CD8-positive, alpha-beta memory T cell (primary cell): Measurements from ENCODE around the gene AKAIN1. TPM values are rescaled to one million over a fixed set of nuclear protein-coding genes. Genes with fewer than 3 reads are reported as not detected.
A peak's percentile ranks its signal among the peaks of the same experiment; 100 is the strongest.

Experiments used
- CTCF ChIA-PET: fragments of 350-600 bp; sonication (Branson Sonifier 250); formaldehyde crosslinking; loops from one replicate; lab custom pipeline; 2021; ENCODE audit warnings: antibody characterized with exemption; lab: Charles Lee
- POLR2A ChIA-PET: fragments of 350-600 bp; sonication (Branson Sonifier 250); formaldehyde crosslinking; loops from one replicate; lab custom pipeline; 2021; ENCODE audit warnings: antibody characterized with exemption; lab: Charles Lee
- DNase-seq, 5 donors: peaks; one replicate each; pipeline versions ENCODE4 v3.0.0 to v3.0.0-alpha.2; 2020 to 2022; ENCODE audit warnings: mixed read lengths in 1 of 5
- H3K27ac ChIP-seq: one replicate; pipeline ENCODE4 v1.7.0; 2013; ENCODE audit warnings: low read depth, mild to moderate bottlenecking, low read length, moderate library complexity
- H3K27me3 ChIP-seq: 2 replicates; pipeline ENCODE4 v1.7.0; 2013; ENCODE audit warnings: low read length, mild to moderate bottlenecking; ENCODE audit not compliant: insufficient read depth, poor library complexity, severe bottlenecking
- H3K36me3 ChIP-seq: 2 replicates; pipeline ENCODE4 v1.7.0; 2013; ENCODE audit warnings: mild to moderate bottlenecking, low read length, moderate library complexity; ENCODE audit not compliant: insufficient read depth
- H3K4me1 ChIP-seq: 2 replicates; pipeline ENCODE4 v1.7.0; 2013; ENCODE audit warnings: mild to moderate bottlenecking, low read length, moderate library complexity; ENCODE audit not compliant: insufficient read depth
- H3K4me3 ChIP-seq: 2 replicates; pipeline ENCODE4 v1.7.0; 2013; ENCODE audit warnings: mild to moderate bottlenecking, low read length
- H3K9me3 ChIP-seq: 2 replicates; pipeline ENCODE4 v1.7.0; 2013; ENCODE audit warnings: mild to moderate bottlenecking, low read length
- H3K27ac Mint-ChIP-seq, 8 donors: one replicate each; pipeline ENCODE4 v1.8.0; 2020 to 2021; ENCODE audit warnings: mixed read lengths in 8 of 8, mild to moderate bottlenecking in 6 of 8, inconsistent platforms in 3 of 8, moderate library complexity in 3 of 8
- H3K27me3 Mint-ChIP-seq, 2 donors: one replicate each; pipeline ENCODE4 v1.8.0; 2020 to 2021; ENCODE audit warnings: mixed read lengths in 2 of 2, mild to moderate bottlenecking in 1 of 2, moderate library complexity in 1 of 2
- H3K36me3 Mint-ChIP-seq, 3 donors: one replicate each; pipeline ENCODE4 v1.8.0; 2020 to 2021; ENCODE audit warnings: mixed read lengths in 3 of 3, inconsistent platforms in 1 of 3, mild to moderate bottlenecking in 1 of 3
- H3K4me1 Mint-ChIP-seq, 3 donors: one replicate each; pipeline ENCODE4 v1.8.0; 2020 to 2021; ENCODE audit warnings: mixed read lengths in 3 of 3, inconsistent platforms in 1 of 3, mild to moderate bottlenecking in 1 of 3
- H3K4me3 Mint-ChIP-seq, 7 donors: one replicate each; pipeline ENCODE4 v1.8.0; 2020 to 2021; ENCODE audit warnings: mixed read lengths in 7 of 7, mild to moderate bottlenecking in 6 of 7, moderate library complexity in 4 of 7, inconsistent platforms in 2 of 7
- H3K9me3 Mint-ChIP-seq, 5 donors: one replicate each; pipeline ENCODE4 v1.8.0; 2020 to 2022; ENCODE audit warnings: mixed read lengths in 5 of 5, mild to moderate bottlenecking in 3 of 5, moderate library complexity in 2 of 5, inconsistent platforms in 1 of 5
- polyA plus RNA-seq: library from polyadenylated mRNA; unstranded; fragments of 300-500 nt; fragmentation: Illumina TruSeq; gene quantifications from one replicate; pipeline ENCODE4 v1.2.3, GENCODE V29; 2021
- total RNA-seq, 2 experiments: library from RNA; stranded (reverse); gene quantifications; one replicate each; pipeline ENCODE4 v1.2.3, GENCODE V29; 2021

The AKAIN1 gene, protein sequence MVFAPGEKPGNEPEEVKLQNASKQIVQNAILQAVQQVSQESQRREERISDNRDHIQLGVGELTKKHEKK
- total RNA-seq: not detected
- not detected for polyA plus RNA-seq

- H3K4me1 Mint-ChIP-seq: peaks cover 0 to 9% (median 5%) of the 10 kb centered on the region in 3 donors
- H3K9me3 Mint-ChIP-seq: peaks cover 0 to 13% (median 2%) of the 10 kb centered on the region in 5 donors
- no peak within 1 kb of the TSS for H3K4me3 ChIP-seq
- peak within 1 kb of the TSS in 1 of 8 donors; percentile 45 for H3K27ac Mint-ChIP-seq
- CTCF ChIA-PET: no interaction called here
- peaks cover 0 to 3% (median 0%) of the 10 kb centered on the region in 3 donors for H3K36me3 Mint-ChIP-seq
- no peaks in the 10 kb centered on the region for H3K9me3 ChIP-seq
- H3K27me3 Mint-ChIP-seq: peaks cover 57 to 80% of the 10 kb centered on the region in 2 donors
- H3K27ac ChIP-seq: no peak within 1 kb of the TSS
- H3K4me3 Mint-ChIP-seq: peak within 1 kb of the TSS in 1 of 7 donors; percentile 49
- DNase-seq: peak in 1 of 5 donors; percentile 29
- peaks cover 22% of the 10 kb centered on the region for H3K27me3 ChIP-seq
- POLR2A ChIA-PET: no interaction called here
- no peaks in the 10 kb centered on the region for H3K36me3 ChIP-seq
- peaks cover 8% of the 10 kb centered on the region for H3K4me1 ChIP-seq
These were observed at the start of gene AKAIN1 for GRCh38 chr18:5197032-5197434. Gene AKAIN1, minus strand, starts transcription at chr18:5197257. Its CDS starts 204 bp downstream, at chr18:5197053.

- no peak overlapping the region for H3K27ac ChIP-seq
- H3K4me1 ChIP-seq: peaks cover 8% of the 10 kb centered on the region
- H3K4me3 ChIP-seq: no peak overlapping the region
- H3K36me3 ChIP-seq: peaks cover 8% of the 10 kb centered on the region
- POLR2A ChIA-PET: no interaction called here
- Mint-ChIP-seq H3K9me3 (no peaks in the 10 kb centered on the region), H3K4me1 (peaks cover 22 to 35% (median 28%) of the 10 kb centered on the region in 3 donors), H3K4me3 (no peak overlapping the region), H3K27me3 (peaks cover 0 to under 1% of the 10 kb centered on the region in 2 donors), H3K36me3 (peaks cover 16 to 40% (median 17%) of the 10 kb centered on the region in 3 donors), H3K27ac (no peak overlapping the region)
- H3K27me3 ChIP-seq: no peaks in the 10 kb centered on the region
- H3K9me3 ChIP-seq: no peaks in the 10 kb centered on the region
- CTCF ChIA-PET: no interaction called here
- no peak for DNase-seq
These were observed 47.9 kb upstream of the AKAIN1 start for GRCh38 chr18:5244941-5245340.

DNA sequence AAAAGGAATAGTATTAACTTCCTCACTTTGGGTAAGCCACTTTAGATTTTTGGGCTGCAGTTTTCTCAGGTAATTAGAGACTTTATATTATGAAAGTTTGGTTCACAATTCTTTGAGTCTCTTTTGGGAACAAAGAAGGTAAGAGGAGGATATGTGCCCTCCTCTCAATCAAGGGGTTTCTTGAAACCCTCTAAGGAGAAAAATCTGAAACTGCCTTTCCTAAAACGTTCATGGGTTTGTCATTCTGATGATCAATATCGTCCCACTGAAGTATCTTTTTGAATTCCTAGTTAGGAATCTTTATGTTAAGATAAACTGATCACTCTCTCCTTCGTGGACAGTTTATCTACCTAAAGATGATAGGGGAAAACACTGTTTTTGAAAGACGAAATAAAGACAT, 42.4 kb upstream of the AKAIN1 start:
- peaks cover 17 to 57% (median 17%) of the 10 kb centered on the region in 3 donors for H3K36me3 Mint-ChIP-seq
- ChIA-PET CTCF (interaction anchor here (4.9 kb wide), 1 partner anchor 56 kb away, joined by 50 read pairs; the partner anchor contains the start of gene ZBTB14), POLR2A (interaction anchor here (0.7 kb wide), 1 partner anchor 55 kb away, joined by 4 read pairs; no protein-coding TSS in a partner anchor)
- H3K9me3 Mint-ChIP-seq: no peaks in the 10 kb centered on the region
- H3K27me3 ChIP-seq: no peaks in the 10 kb centered on the region
- H3K4me3 ChIP-seq: no peak overlapping the region
- peaks cover 27% of the 10 kb centered on the region for H3K4me1 ChIP-seq
- no peak for DNase-seq
- H3K4me1 Mint-ChIP-seq: peaks cover 48 to 56% (median 53%) of the 10 kb centered on the region in 3 donors
- peaks cover 3 to 10% of the 10 kb centered on the region in 2 donors for H3K27me3 Mint-ChIP-seq
- peak overlapping the region; percentile 3 for H3K27ac ChIP-seq
- no peaks in the 10 kb centered on the region for H3K9me3 ChIP-seq
- H3K27ac Mint-ChIP-seq: peak overlapping the region in 4 of 8 donors; percentile 22 to 98 (median 88)
- H3K36me3 ChIP-seq: peaks cover 8% of the 10 kb centered on the region
- peak overlapping the region; percentile 54 to 95 (median 61) for H3K4me3 Mint-ChIP-seq

DNA sequence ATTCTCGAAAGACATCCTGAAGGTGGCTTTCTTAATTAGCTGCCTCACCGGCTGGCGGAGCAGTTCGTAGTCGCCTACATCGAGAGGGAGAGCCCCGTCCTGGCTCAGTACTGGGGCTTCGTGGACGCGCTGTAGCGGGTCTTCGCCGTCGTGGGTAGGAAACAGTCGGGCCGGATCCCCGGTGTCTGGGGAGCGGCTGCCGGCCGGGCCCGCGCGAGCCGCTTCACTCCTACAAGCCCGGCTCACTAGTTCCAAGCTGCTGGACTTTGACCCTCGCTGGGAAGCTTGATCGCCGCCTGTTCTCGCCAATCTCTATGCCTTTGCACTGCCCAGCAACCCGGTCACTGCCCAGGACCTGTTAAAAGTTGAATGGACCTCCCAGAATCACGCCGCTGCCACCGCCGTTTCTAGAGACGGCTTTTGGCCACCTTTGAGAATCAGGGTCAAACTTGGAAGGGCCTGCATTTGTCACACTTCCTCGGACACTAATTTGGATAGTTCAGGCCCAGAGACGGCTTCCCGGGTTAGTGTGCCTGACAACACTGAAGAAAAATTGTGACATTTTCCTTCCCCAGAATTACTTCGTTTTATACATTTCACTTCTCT, 41.4 kb upstream of the AKAIN1 start:
- H3K4me3 ChIP-seq: peak overlapping the region; percentile 94
- H3K36me3 ChIP-seq: peaks cover 8% of the 10 kb centered on the region
- H3K36me3 Mint-ChIP-seq: peaks cover 14 to 48% (median 20%) of the 10 kb centered on the region in 3 donors
- H3K9me3 Mint-ChIP-seq: no peaks in the 10 kb centered on the region
- peaks cover 48 to 56% (median 53%) of the 10 kb centered on the region in 3 donors for H3K4me1 Mint-ChIP-seq
- H3K27ac Mint-ChIP-seq: peak overlapping the region; percentile 89 to 100 (median 98)
- peak overlapping the region; percentile 89 to 97 (median 95) for H3K4me3 Mint-ChIP-seq
- DNase-seq: peak in 3 of 5 donors; percentile 28 to 69 (median 31)
- CTCF ChIA-PET: interaction anchor here (1.0 to 4.9 kb wide), 6 partner anchors 8 to 174 kb away, joined by 3 to 50 read pairs (median 6); partner anchors contain the start of gene ZBTB14
- H3K27me3 ChIP-seq: no peaks in the 10 kb centered on the region
- no peaks in the 10 kb centered on the region for H3K9me3 ChIP-seq
- peak overlapping the region; percentile 97 for H3K27ac ChIP-seq
- peaks cover 13 to 18% of the 10 kb centered on the region in 2 donors for H3K27me3 Mint-ChIP-seq
- peaks cover 27% of the 10 kb centered on the region for H3K4me1 ChIP-seq
- POLR2A ChIA-PET: interaction anchor here (1.0 to 2.8 kb wide), 4 partner anchors 8 to 57 kb away, joined by 5 to 136 read pairs (median 7); partner anchors contain the start of gene ZBTB14

- H3K4me1 Mint-ChIP-seq: peaks cover 46 to 55% (median 51%) of the 10 kb centered on the region in 3 donors
- Histone ChIP-seq H3K4me1 (peaks cover 27% of the 10 kb centered on the region), H3K9me3 (no peaks in the 10 kb centered on the region), H3K27ac (peak overlapping the region; percentile 97), H3K36me3 (peaks cover 8% of the 10 kb centered on the region), H3K27me3 (no peaks in the 10 kb centered on the region), H3K4me3 (peak overlapping the region; percentile 94)
- CTCF ChIA-PET: interaction anchor here (0.7 to 4.9 kb wide), 9 partner anchors 9 to 175 kb away, joined by 3 to 50 read pairs (median 4); partner anchors contain the start of gene ZBTB14
- peak; percentile 75 to 93 (median 87) for DNase-seq
- peak overlapping the region; percentile 89 to 97 (median 95) for H3K4me3 Mint-ChIP-seq
- H3K36me3 Mint-ChIP-seq: peaks cover 12 to 43% (median 14%) of the 10 kb centered on the region in 3 donors
- H3K27me3 Mint-ChIP-seq: peaks cover 17 to 18% of the 10 kb centered on the region in 2 donors
- peak overlapping the region; percentile 89 to 100 (median 98) for H3K27ac Mint-ChIP-seq
- POLR2A ChIA-PET: interaction anchor here (1.0 to 2.8 kb wide), 5 partner anchors 8 to 62 kb away, joined by 3 to 136 read pairs (median 5); partner anchors contain the start of gene ZBTB14
- H3K9me3 Mint-ChIP-seq: no peaks in the 10 kb centered on the region
These were observed 40.8 kb upstream of the AKAIN1 start for GRCh38 chr18:5237723-5238370.

DNA sequence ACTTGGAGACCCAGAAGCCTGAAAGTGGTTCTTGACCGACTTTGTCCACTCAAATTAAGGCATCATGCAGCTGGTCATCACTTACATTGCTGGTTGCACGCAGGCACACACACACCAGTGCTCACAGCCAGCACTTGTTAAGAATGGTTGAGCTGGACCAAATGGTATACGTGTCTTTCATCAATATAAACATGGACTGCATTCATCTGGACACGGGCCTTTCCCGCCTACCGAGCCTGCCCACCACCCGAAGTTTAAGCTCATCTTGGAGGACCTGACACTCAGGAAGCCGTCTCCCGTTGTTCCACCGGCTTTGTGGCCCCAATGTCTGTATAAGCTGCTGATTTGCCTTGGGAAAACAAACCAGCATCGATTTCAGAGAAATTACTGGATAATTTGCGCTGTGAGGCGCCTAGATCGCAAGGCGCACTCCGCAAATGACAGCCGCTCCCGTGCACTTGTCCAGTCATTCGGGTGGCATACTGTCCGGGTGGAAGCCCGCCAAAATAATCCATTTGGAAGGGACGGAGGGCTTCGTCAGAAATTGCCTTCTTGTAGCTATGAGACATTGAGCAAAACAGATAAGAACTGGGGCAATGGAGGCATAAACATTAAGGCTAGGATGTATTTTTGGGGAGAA, 40.1 kb upstream of the AKAIN1 start:
- ChIA-PET POLR2A (interaction anchor here (1.0 to 2.8 kb wide), 5 partner anchors 9 to 63 kb away, joined by 3 to 136 read pairs (median 5); partner anchors contain the start of gene ZBTB14), CTCF (interaction anchor here (0.7 to 4.9 kb wide), 9 partner anchors 9 to 175 kb away, joined by 3 to 50 read pairs (median 4); partner anchors contain the start of gene ZBTB14)
- peaks cover 41 to 49% (median 45%) of the 10 kb centered on the region in 3 donors for H3K4me1 Mint-ChIP-seq
- peaks cover 8% of the 10 kb centered on the region for H3K36me3 ChIP-seq
- H3K4me1 ChIP-seq: peaks cover 27% of the 10 kb centered on the region
- H3K9me3 Mint-ChIP-seq: no peaks in the 10 kb centered on the region
- peak overlapping the region; percentile 89 to 97 (median 95) for H3K4me3 Mint-ChIP-seq
- peak overlapping the region; percentile 94 for H3K4me3 ChIP-seq
- peaks cover 22 to 23% of the 10 kb centered on the region in 2 donors for H3K27me3 Mint-ChIP-seq
- H3K27me3 ChIP-seq: no peaks in the 10 kb centered on the region
- no peaks in the 10 kb centered on the region for H3K9me3 ChIP-seq
- peaks cover 9 to 37% (median 9%) of the 10 kb centered on the region in 3 donors for H3K36me3 Mint-ChIP-seq
- H3K27ac ChIP-seq: peak overlapping the region; percentile 97
- DNase-seq: peak in 2 of 5 donors; percentile 3 to 46
- peak overlapping the region; percentile 89 to 100 (median 98) for H3K27ac Mint-ChIP-seq
